IPS-20b (cell line): Measurements from ENCODE around the gene TMPRSS11F.

Experiments
- H3K27ac ChIP-seq: one replicate; pipeline ENCODE4 v1.5.1; 2013; ENCODE audit warnings: low read length
- H3K27me3 ChIP-seq: 2 replicates; pipeline ENCODE4 v1.6.1; 2013; ENCODE audit warnings: mild to moderate bottlenecking, low read length, inconsistent platforms; ENCODE audit not compliant: insufficient read depth
- H3K36me3 ChIP-seq: 2 replicates; pipeline ENCODE4 v1.6.1; 2013; ENCODE audit warnings: low read depth, mild to moderate bottlenecking, inconsistent platforms, low read length, moderate library complexity; ENCODE audit not compliant: insufficient read depth
- H3K4me1 ChIP-seq: 2 replicates; pipeline ENCODE4 v1.6.1; 2013; ENCODE audit warnings: mild to moderate bottlenecking, control low read depth, inconsistent platforms, low read length, moderate library complexity; ENCODE audit not compliant: insufficient read depth
- H3K4me3 ChIP-seq: 2 replicates; pipeline ENCODE4 v1.5.1; 2013; ENCODE audit warnings: mild to moderate bottlenecking, low read length, inconsistent platforms
- H3K9ac ChIP-seq: 2 replicates; pipeline ENCODE4 v1.6.1; 2013; ENCODE audit warnings: low read depth, mild to moderate bottlenecking, inconsistent platforms, low read length, moderate library complexity
- H3K9me3 ChIP-seq: 2 replicates; pipeline ENCODE4 v1.6.1; 2013; ENCODE audit warnings: mild to moderate bottlenecking, low read depth, low read length, inconsistent platforms; ENCODE audit not compliant: insufficient read depth

Gene TMPRSS11F

GRCh38 chr4:68077301-68077700 is 52.4 kb downstream of the TMPRSS11F start:
- Histone ChIP-seq H3K27ac (no peak overlapping the region), H3K9me3 (no peaks in the 10 kb centered on the region), H3K4me3 (no peak overlapping the region), H3K27me3 (no peaks in the 10 kb centered on the region), H3K9ac (no peak overlapping the region), H3K4me1 (peaks cover 21% of the 10 kb centered on the region; the same call in 1 of the 2 replicates), H3K36me3 (no peaks in the 10 kb centered on the region)

- no peaks in the 10 kb centered on the region for H3K27me3 ChIP-seq
- H3K36me3 ChIP-seq = no peaks in the 10 kb centered on the region
- no peaks in the 10 kb centered on the region for H3K9me3 ChIP-seq
- no peak overlapping the region for H3K27ac ChIP-seq
- H3K9ac ChIP-seq = no peak overlapping the region
- H3K4me3 ChIP-seq = no peak overlapping the region
- H3K4me1 ChIP-seq = peaks cover 22% of the 10 kb centered on the region; the same call in 1 of the 2 replicates
These were observed 53.5 kb downstream of the TMPRSS11F start for GRCh38 chr4:68076194-68076593.

GRCh38 chr4:68074397-68074796 is 55.3 kb downstream of the TMPRSS11F start:
- Histone ChIP-seq H3K36me3 (no peaks in the 10 kb centered on the region), H3K9me3 (no peaks in the 10 kb centered on the region), H3K4me3 (no peak overlapping the region), H3K4me1 (peaks cover 13% of the 10 kb centered on the region; the same call in 1 of the 2 replicates), H3K27ac (no peak overlapping the region), H3K27me3 (no peaks in the 10 kb centered on the region), H3K9ac (no peak overlapping the region)

GRCh38 chr4:68070302-68070701 is 59.4 kb downstream of the TMPRSS11F start:
- H3K27ac ChIP-seq = no peak overlapping the region
- peaks cover 13% of the 10 kb centered on the region; the same call in 1 of the 2 replicates for H3K4me1 ChIP-seq
- H3K27me3 ChIP-seq = no peaks in the 10 kb centered on the region
- H3K9me3 ChIP-seq = no peaks in the 10 kb centered on the region
- no peak overlapping the region for H3K4me3 ChIP-seq
- no peaks in the 10 kb centered on the region for H3K36me3 ChIP-seq
- H3K9ac ChIP-seq = no peak overlapping the region

GRCh38 chr4:68062501-68062900 is 67.2 kb downstream of the TMPRSS11F start:
- Histone ChIP-seq H3K4me1 (no peaks in the 10 kb centered on the region), H3K4me3 (no peak overlapping the region), H3K27me3 (no peaks in the 10 kb centered on the region), H3K9ac (no peak overlapping the region), H3K36me3 (no peaks in the 10 kb centered on the region), H3K27ac (no peak overlapping the region), H3K9me3 (no peaks in the 10 kb centered on the region)

- no peaks in the 10 kb centered on the region for H3K4me1 ChIP-seq
- H3K27ac ChIP-seq = no peak overlapping the region
- no peak overlapping the region for H3K9ac ChIP-seq
- no peaks in the 10 kb centered on the region for H3K36me3 ChIP-seq
- H3K4me3 ChIP-seq = no peak overlapping the region
- H3K9me3 ChIP-seq = no peaks in the 10 kb centered on the region
- no peaks in the 10 kb centered on the region for H3K27me3 ChIP-seq
These were observed 91.4 kb downstream of the TMPRSS11F start for GRCh38 chr4:68038272-68038671.

- Histone ChIP-seq H3K9ac (no peak overlapping the region), H3K4me3 (no peak overlapping the region), H3K4me1 (no peaks in the 10 kb centered on the region), H3K27ac (no peak overlapping the region), H3K9me3 (no peaks in the 10 kb centered on the region), H3K27me3 (no peaks in the 10 kb centered on the region), H3K36me3 (no peaks in the 10 kb centered on the region)
These were observed 108.5 kb downstream of the TMPRSS11F start for GRCh38 chr4:68021185-68021584.

GRCh38 chr4:68011684-68012083 is 118.0 kb downstream of the TMPRSS11F start:
- H3K27me3 ChIP-seq = no peaks in the 10 kb centered on the region
- no peak overlapping the region for H3K27ac ChIP-seq
- H3K4me1 ChIP-seq = no peaks in the 10 kb centered on the region
- H3K9me3 ChIP-seq = no peaks in the 10 kb centered on the region; the same call in 1 of the 2 replicates
- H3K4me3 ChIP-seq = no peak overlapping the region
- H3K9ac ChIP-seq = no peak overlapping the region
- H3K36me3 ChIP-seq = no peaks in the 10 kb centered on the region
